HT-29 (cell line): Measurements from ENCODE around the gene ARL15. TPM values are rescaled to one million over a fixed set of nuclear protein-coding genes. Genes with fewer than 3 reads are reported as not detected.

Experiments
- DNase-seq: peaks from one replicate; pipeline ENCODE4 v3.0.0-alpha.2; 2015; ENCODE audit warnings: low spot score
- total RNA-seq: library from RNA; depleted of rRNA; stranded (reverse); fragments of >200 nt; shearing (Covaris generic); gene quantifications from 2 replicates; pipeline ENCODE4 v1.2.3, GENCODE V29; 2014

Gene ARL15
- total RNA-seq, 1 experiment from 2014 or later: 27.9 TPM

- no peak for DNase-seq
Observed at GRCh38 chr5:54207566-54207965, 102.8 kb downstream of the ARL15 start.

- DNase-seq: no peak
Observed at GRCh38 chr5:54206580-54207229, 103.7 kb downstream of the ARL15 start.

GRCh38 chr5:54205918-54206317, 104.5 kb downstream of the ARL15 start:
- DNase-seq: no peak

GRCh38 chr5:54205453-54205852, 104.9 kb downstream of the ARL15 start:
- DNase-seq: no peak

GRCh38 chr5:54197018-54197417, 113.4 kb downstream of the ARL15 start:
- no peak for DNase-seq

GRCh38 chr5:54195701-54196100, 114.7 kb downstream of the ARL15 start:
- no peak for DNase-seq

GRCh38 chr5:54194318-54194717, 116.1 kb downstream of the ARL15 start:
- DNase-seq: no peak

- no peak for DNase-seq
Observed at GRCh38 chr5:54187694-54188093, 122.7 kb downstream of the ARL15 start.

GRCh38 chr5:54186912-54187445, 123.4 kb downstream of the ARL15 start:
- DNase-seq: no peak

GRCh38 chr5:54186108-54186507, 124.3 kb downstream of the ARL15 start:
- no peak for DNase-seq

- DNase-seq: no peak
Observed at GRCh38 chr5:54184806-54185205, 125.6 kb downstream of the ARL15 start.

GRCh38 chr5:54180630-54181031, 129.7 kb downstream of the ARL15 start:
- no peak for DNase-seq

- no peak for DNase-seq
Observed at GRCh38 chr5:54178991-54179390, 131.4 kb downstream of the ARL15 start.

GRCh38 chr5:54178207-54178606, 132.2 kb downstream of the ARL15 start:
- no peak for DNase-seq

GRCh38 chr5:54177058-54177457, 133.3 kb downstream of the ARL15 start:
- DNase-seq: no peak

GRCh38 chr5:54176066-54176830, 134.1 kb downstream of the ARL15 start:
- DNase-seq: no peak

GRCh38 chr5:54173251-54173650, 137.1 kb downstream of the ARL15 start:
- DNase-seq: no peak

- DNase-seq: no peak
Observed at GRCh38 chr5:54171645-54172384, 138.6 kb downstream of the ARL15 start.

- no peak for DNase-seq
Observed at GRCh38 chr5:54165687-54166086, 144.7 kb downstream of the ARL15 start.

GRCh38 chr5:54162184-54162583, 148.2 kb downstream of the ARL15 start:
- DNase-seq: no peak

GRCh38 chr5:54160329-54160728, 150.0 kb downstream of the ARL15 start:
- DNase-seq: no peak

GRCh38 chr5:54159893-54160195, 150.5 kb downstream of the ARL15 start:
- no peak for DNase-seq
